ENCODE data around the gene COL28A1.

Gene COL28A1

DNA sequence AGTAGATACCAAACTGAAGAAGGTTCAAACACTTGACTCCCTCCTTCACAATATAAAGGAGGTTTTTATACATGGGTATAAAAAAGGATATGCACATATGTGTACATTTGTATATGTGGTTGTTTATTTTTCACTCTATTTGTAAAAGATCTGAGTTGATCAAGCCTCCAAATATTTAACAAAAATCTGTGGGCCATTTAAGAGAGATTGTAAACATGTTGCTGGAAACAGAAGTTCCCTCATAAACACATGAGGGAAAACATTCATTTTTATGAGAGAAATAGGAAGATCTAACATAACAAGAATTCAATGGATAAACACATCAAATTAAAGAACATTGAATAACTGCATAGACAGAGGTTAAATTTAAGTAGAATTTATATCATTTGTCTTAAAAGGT, 81.7 kb downstream of the COL28A1 start:
- TF ChIP-seq, protein P1, sequence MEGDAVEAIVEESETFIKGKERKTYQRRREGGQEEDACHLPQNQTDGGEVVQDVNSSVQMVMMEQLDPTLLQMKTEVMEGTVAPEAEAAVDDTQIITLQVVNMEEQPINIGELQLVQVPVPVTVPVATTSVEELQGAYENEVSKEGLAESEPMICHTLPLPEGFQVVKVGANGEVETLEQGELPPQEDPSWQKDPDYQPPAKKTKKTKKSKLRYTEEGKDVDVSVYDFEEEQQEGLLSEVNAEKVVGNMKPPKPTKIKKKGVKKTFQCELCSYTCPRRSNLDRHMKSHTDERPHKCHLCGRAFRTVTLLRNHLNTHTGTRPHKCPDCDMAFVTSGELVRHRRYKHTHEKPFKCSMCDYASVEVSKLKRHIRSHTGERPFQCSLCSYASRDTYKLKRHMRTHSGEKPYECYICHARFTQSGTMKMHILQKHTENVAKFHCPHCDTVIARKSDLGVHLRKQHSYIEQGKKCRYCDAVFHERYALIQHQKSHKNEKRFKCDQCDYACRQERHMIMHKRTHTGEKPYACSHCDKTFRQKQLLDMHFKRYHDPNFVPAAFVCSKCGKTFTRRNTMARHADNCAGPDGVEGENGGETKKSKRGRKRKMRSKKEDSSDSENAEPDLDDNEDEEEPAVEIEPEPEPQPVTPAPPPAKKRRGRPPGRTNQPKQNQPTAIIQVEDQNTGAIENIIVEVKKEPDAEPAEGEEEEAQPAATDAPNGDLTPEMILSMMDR (IDR thresholded peaks at IDR 0.05; ENCODE audit: insufficient read depth, low read length, poor library complexity, severe bottlenecking) = no peak
- Histone ChIP-seq H3K27me3 (replicated peaks; ENCODE audit: control insufficient read depth, insufficient read depth, low read length) (no peaks in the 10 kb centered on the region; the same call in 1 of the 2 replicates), H3K4me3 (replicated peaks; ENCODE audit: low read depth, low read length) (no peak overlapping the region), H3K36me3 (ENCODE audit: control insufficient read depth, insufficient read depth, low read length) (no peaks in the 10 kb centered on the region)
- DNase-seq (ENCODE audit: extremely low read depth, insufficient read length) = no peak

DNA sequence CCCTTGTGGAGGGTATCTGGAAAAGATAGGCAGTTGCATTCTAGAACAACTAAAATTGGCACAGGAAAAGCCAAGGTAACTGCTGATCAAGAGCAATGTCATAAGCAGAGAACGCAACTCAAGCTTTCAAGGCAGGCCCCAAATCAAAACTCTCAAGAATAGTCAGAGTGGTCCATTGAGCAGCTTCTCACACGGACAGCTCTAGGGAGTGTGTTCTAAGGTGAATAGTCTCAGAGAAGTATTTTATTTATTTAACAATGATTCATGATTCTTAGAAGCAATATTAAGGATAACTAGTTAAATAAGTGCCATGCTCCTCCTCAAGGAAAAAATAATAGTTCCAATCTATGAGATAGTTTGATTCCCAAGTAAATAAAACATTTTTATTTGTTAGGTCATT, 83.0 kb downstream of the COL28A1 start:
- Histone ChIP-seq H3K4me3 (replicated peaks; ENCODE audit: low read depth, low read length) (no peak overlapping the region), H3K27me3 (replicated peaks; ENCODE audit: control insufficient read depth, insufficient read depth, low read length) (no peaks in the 10 kb centered on the region; the same call in 1 of the 2 replicates), H3K36me3 (ENCODE audit: control insufficient read depth, insufficient read depth, low read length) (no peaks in the 10 kb centered on the region)
- DNase-seq (ENCODE audit: extremely low read depth, insufficient read length) = no peak
- TF ChIP-seq, protein P1 (IDR thresholded peaks at IDR 0.05; ENCODE audit: insufficient read depth, low read length, poor library complexity, severe bottlenecking) = no peak

DNA sequence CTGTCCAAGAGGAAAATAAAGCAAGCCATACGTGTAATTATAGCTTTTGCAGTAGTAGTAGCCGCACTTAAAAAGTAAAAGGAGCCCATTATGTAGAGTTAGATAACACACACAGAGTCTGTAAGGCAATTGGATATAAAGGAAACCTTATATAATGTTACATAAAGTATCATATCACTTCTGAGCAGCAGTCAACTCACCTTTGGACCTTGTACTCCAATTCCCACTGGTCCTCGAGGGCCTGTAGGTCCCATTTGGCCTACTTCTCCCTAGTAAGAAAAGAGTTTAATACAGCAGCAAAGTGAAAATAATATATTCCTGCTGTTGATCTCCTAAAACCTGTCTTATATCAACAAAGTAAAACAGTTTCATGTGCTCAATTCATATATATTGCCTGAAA, 83.6 kb downstream of the COL28A1 start:
- no peak for DNase-seq (ENCODE audit: extremely low read depth, insufficient read length)
- TF ChIP-seq, protein P1 (IDR thresholded peaks at IDR 0.05; ENCODE audit: insufficient read depth, low read length, poor library complexity, severe bottlenecking) = no peak
- H3K4me3 ChIP-seq (replicated peaks; ENCODE audit: low read depth, low read length) = no peak overlapping the region
- no peaks in the 10 kb centered on the region; the same call in 1 of the 2 replicates for H3K27me3 ChIP-seq (replicated peaks; ENCODE audit: control insufficient read depth, insufficient read depth, low read length)
- H3K36me3 ChIP-seq (ENCODE audit: control insufficient read depth, insufficient read depth, low read length) = no peaks in the 10 kb centered on the region

DNA sequence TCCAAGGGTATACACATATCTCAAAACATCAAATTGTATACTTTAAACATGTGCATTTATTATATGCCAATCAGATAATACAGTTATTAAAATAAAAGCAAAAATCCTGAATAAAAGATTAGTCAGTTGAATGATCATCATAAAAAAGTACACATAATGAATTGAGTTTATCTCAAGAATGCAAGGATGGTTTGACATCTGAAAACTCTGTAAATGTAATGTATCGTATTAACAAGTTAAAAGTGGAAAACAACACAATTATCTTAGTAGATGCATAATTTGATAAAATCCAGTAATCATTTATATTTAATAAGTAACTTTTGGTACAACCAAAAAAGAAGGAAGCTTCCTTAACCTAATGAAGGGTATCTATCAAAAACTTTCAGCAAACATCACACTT, 86.6 kb downstream of the COL28A1 start:
- no peak for DNase-seq (ENCODE audit: extremely low read depth, insufficient read length)
- no peaks in the 10 kb centered on the region for H3K27me3 ChIP-seq (replicated peaks; ENCODE audit: control insufficient read depth, insufficient read depth, low read length)
- no peak overlapping the region for H3K4me3 ChIP-seq (replicated peaks; ENCODE audit: low read depth, low read length)
- no peaks in the 10 kb centered on the region for H3K36me3 ChIP-seq (ENCODE audit: control insufficient read depth, insufficient read depth, low read length)
- TF ChIP-seq, protein P1 (IDR thresholded peaks at IDR 0.05; ENCODE audit: insufficient read depth, low read length, poor library complexity, severe bottlenecking) = no peak

DNA sequence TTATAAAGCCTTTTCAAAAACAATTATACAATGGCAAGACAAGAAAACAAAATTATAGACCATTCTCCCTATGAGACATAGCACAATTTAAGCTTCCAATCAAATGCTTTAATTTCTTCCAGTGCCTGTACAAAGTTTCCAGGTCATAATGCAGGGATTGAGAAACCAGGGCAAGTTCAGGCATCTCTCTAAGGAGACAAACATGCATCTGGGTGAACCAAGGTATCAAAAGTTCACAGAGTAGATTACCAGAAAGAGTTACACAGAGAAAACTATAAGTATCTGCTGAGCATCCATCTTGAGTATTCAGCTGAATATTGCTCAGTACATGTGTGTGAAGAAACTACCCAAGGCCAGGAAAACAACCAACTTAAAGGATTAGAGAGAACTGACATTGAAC, 89.1 kb downstream of the COL28A1 start:
- TF ChIP-seq, protein P1 (IDR thresholded peaks at IDR 0.05; ENCODE audit: insufficient read depth, low read length, poor library complexity, severe bottlenecking) = no peak
- DNase-seq (ENCODE audit: extremely low read depth, insufficient read length) = no peak
- Histone ChIP-seq H3K4me3 (replicated peaks; ENCODE audit: low read depth, low read length) (no peak overlapping the region), H3K36me3 (ENCODE audit: control insufficient read depth, insufficient read depth, low read length) (no peaks in the 10 kb centered on the region), H3K27me3 (replicated peaks; ENCODE audit: control insufficient read depth, insufficient read depth, low read length) (no peaks in the 10 kb centered on the region)

DNA sequence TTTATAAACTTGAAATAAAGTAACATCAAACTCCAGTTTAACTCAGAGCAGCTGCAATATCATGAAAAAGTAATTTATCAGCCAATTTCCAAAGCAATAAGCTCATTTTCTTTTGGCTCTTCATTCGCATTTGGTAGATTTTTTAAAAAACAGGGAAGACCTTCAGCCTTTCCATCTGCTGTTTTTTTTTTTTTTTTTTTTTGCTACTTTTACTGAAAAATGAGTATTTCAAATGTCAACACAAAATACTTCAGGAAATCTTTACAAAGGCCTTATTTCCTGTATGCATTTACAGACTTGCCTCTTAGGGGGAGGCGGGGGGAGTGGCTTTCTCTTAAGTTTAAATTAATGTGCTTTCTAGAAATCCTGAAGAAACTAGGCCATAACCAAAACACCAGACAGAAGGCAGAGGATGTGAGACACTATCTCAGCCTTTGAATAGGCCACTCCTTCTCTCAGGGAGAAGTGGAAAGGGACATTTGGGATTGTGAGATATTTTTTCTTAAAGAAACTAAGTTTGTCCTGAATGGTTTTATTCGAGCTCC, 91.8 kb downstream of the COL28A1 start:
- DNase-seq (ENCODE audit: extremely low read depth, insufficient read length) = no peak
- TF ChIP-seq, protein P1 (IDR thresholded peaks at IDR 0.05; ENCODE audit: insufficient read depth, low read length, poor library complexity, severe bottlenecking) = no peak
- no peaks in the 10 kb centered on the region for H3K36me3 ChIP-seq (ENCODE audit: control insufficient read depth, insufficient read depth, low read length)
- H3K4me3 ChIP-seq (replicated peaks; ENCODE audit: low read depth, low read length) = no peak overlapping the region
- no peaks in the 10 kb centered on the region for H3K27me3 ChIP-seq (replicated peaks; ENCODE audit: control insufficient read depth, insufficient read depth, low read length)

Data from GM06990 (cell line).